ENCODE results near the gene LAMC3. TPM values are rescaled to one million over a fixed set of nuclear protein-coding genes. Genes with fewer than 3 reads are reported as not detected.
"Not testable (repeated sequence)": the region's sequence is repeated elsewhere in the genome, so short reads cannot be mapped to it uniquely, and the experiment has no call there.

The LAMC3 gene
- total and polyA plus RNA-seq, 7 experiments from 2014 or later = 0.07 to 9.2 (median 3.5) TPM

GRCh38 chr9:131031642-131032005 lies 22.6 kb downstream of the LAMC3 start:
- DNase-seq (no peak), ATAC-seq (no peak)
- H3K4me1 Mint-ChIP-seq = peaks cover 0 to 1% (median 0%) of the 10 kb centered on the region in 7 donors
- no peak overlapping the region for H3K4me3 ChIP-seq (ENCODE audit: low read length)
- intact Hi-C loops (cut with micrococcal nuclease) = no loop called here
- H3K27me3 ChIP-seq (ENCODE audit: control insufficient read depth in 2 of 2, insufficient read depth in 2 of 2, low read length in 2 of 2) = no peaks in the 10 kb centered on the region
- H3K27me3 Mint-ChIP-seq = peaks cover 0 to 5% (median 4%) of the 10 kb centered on the region in 5 donors
- POLR2A ChIA-PET = no interaction called here
- no peak overlapping the region for H3K27ac Mint-ChIP-seq
- no peak overlapping the region for H3K27ac ChIP-seq (ENCODE audit: low read depth, low read length)
- no peaks in the 10 kb centered on the region for H3K36me3 Mint-ChIP-seq
- no peaks in the 10 kb centered on the region for H3K9me3 Mint-ChIP-seq
- no peaks in the 10 kb centered on the region for H3K4me1 ChIP-seq (ENCODE audit: control insufficient read depth in 2 of 2, insufficient read depth in 2 of 2, low read length in 2 of 2)
- H3K4me3 Mint-ChIP-seq = no peak overlapping the region
- CTCF ChIA-PET = no interaction called here
- H3K9me3 ChIP-seq (ENCODE audit: control insufficient read depth in 2 of 3, low read length in 3 of 3) = no peaks in the 10 kb centered on the region
- H3K36me3 ChIP-seq (ENCODE audit: control insufficient read depth in 2 of 3, insufficient read depth in 3 of 3, low read length in 3 of 3) = no peaks in the 10 kb centered on the region

GRCh38 chr9:131032384-131032783 lies 23.4 kb downstream of the LAMC3 start:
- Mint-ChIP-seq H3K36me3 (no peaks in the 10 kb centered on the region), H3K27me3 (peaks cover 0 to 6% (median 5%) of the 10 kb centered on the region in 5 donors), H3K4me3 (no peak overlapping the region), H3K4me1 (peaks cover 0 to 1% (median 0%) of the 10 kb centered on the region in 7 donors), H3K27ac (peak overlapping the region in 1 of 9 donors; percentile 53), H3K9me3 (no peaks in the 10 kb centered on the region)
- Histone ChIP-seq H3K4me3 (ENCODE audit: low read length) (no peak overlapping the region), H3K9me3 (ENCODE audit: control insufficient read depth in 2 of 3, low read length in 3 of 3) (no peaks in the 10 kb centered on the region), H3K36me3 (ENCODE audit: control insufficient read depth in 2 of 3, insufficient read depth in 3 of 3, low read length in 3 of 3) (no peaks in the 10 kb centered on the region), H3K4me1 (ENCODE audit: control insufficient read depth in 2 of 2, insufficient read depth in 2 of 2, low read length in 2 of 2) (no peaks in the 10 kb centered on the region), H3K27ac (ENCODE audit: low read depth, low read length) (no peak overlapping the region), H3K27me3 (ENCODE audit: control insufficient read depth in 2 of 2, insufficient read depth in 2 of 2, low read length in 2 of 2) (no peaks in the 10 kb centered on the region)
- intact Hi-C loops (cut with micrococcal nuclease) = no loop called here
- ATAC-seq (no peak), DNase-seq (no peak)
- POLR2A ChIA-PET = no interaction called here
- CTCF ChIA-PET = no interaction called here

- DNase-seq (no peak), ATAC-seq (no peak)
- intact Hi-C loops (cut with micrococcal nuclease) = no loop called here
- ChIA-PET CTCF (no interaction called here), POLR2A (no interaction called here)
- Histone ChIP-seq H3K4me1 (ENCODE audit: control insufficient read depth in 2 of 2, insufficient read depth in 2 of 2, low read length in 2 of 2) (no peaks in the 10 kb centered on the region), H3K4me3 (ENCODE audit: low read length) (no peak overlapping the region), H3K9me3 (ENCODE audit: control insufficient read depth in 2 of 3, low read length in 3 of 3) (no peaks in the 10 kb centered on the region), H3K36me3 (ENCODE audit: control insufficient read depth in 2 of 3, insufficient read depth in 3 of 3, low read length in 3 of 3) (no peaks in the 10 kb centered on the region), H3K27me3 (ENCODE audit: control insufficient read depth in 2 of 2, insufficient read depth in 2 of 2, low read length in 2 of 2) (no peaks in the 10 kb centered on the region), H3K27ac (ENCODE audit: low read depth, low read length) (no peak overlapping the region)
- Mint-ChIP-seq H3K4me1 (peaks cover 0 to 1% (median 0%) of the 10 kb centered on the region in 7 donors), H3K27me3 (peaks cover 0 to 7% (median 5%) of the 10 kb centered on the region in 5 donors), H3K27ac (no peak overlapping the region), H3K9me3 (no peaks in the 10 kb centered on the region), H3K4me3 (no peak overlapping the region), H3K36me3 (no peaks in the 10 kb centered on the region)
Observed at GRCh38 chr9:131033269-131034224, 24.6 kb downstream of the LAMC3 start.

- intact Hi-C loops (cut with micrococcal nuclease) = no loop called here
- Histone ChIP-seq H3K27ac (ENCODE audit: low read depth, low read length) (no peak overlapping the region), H3K9me3 (ENCODE audit: control insufficient read depth in 2 of 3, low read length in 3 of 3) (no peaks in the 10 kb centered on the region), H3K27me3 (ENCODE audit: control insufficient read depth in 2 of 2, insufficient read depth in 2 of 2, low read length in 2 of 2) (no peaks in the 10 kb centered on the region), H3K4me1 (ENCODE audit: control insufficient read depth in 2 of 2, insufficient read depth in 2 of 2, low read length in 2 of 2) (no peaks in the 10 kb centered on the region), H3K4me3 (ENCODE audit: low read length) (no peak overlapping the region), H3K36me3 (ENCODE audit: control insufficient read depth in 2 of 3, insufficient read depth in 3 of 3, low read length in 3 of 3) (no peaks in the 10 kb centered on the region)
- H3K4me1 Mint-ChIP-seq = peaks cover 0 to 1% (median 0%) of the 10 kb centered on the region in 7 donors
- no peak overlapping the region for H3K27ac Mint-ChIP-seq
- ATAC-seq (no peak), DNase-seq (no peak)
- ChIA-PET POLR2A (no interaction called here), CTCF (interaction anchor here (1.5 kb wide), 1 partner anchor 12 kb away, joined by 4 read pairs; no protein-coding TSS in a partner anchor)
- no peak overlapping the region for H3K4me3 Mint-ChIP-seq
- H3K27me3 Mint-ChIP-seq = peaks cover 0 to 9% (median 5%) of the 10 kb centered on the region in 5 donors
- no peaks in the 10 kb centered on the region for H3K36me3 Mint-ChIP-seq
- no peaks in the 10 kb centered on the region for H3K9me3 Mint-ChIP-seq
Observed at GRCh38 chr9:131034268-131034667, 25.3 kb downstream of the LAMC3 start.

- intact Hi-C loops (cut with micrococcal nuclease); POLR2A ChIA-PET; H3K27ac ChIP-seq (ENCODE audit: low read depth, low read length); H3K4me3 ChIP-seq (ENCODE audit: low read length); H3K9me3 ChIP-seq (ENCODE audit: control insufficient read depth in 2 of 3, low read length in 3 of 3); DNase-seq; H3K4me3 Mint-ChIP-seq; H3K27me3 ChIP-seq (ENCODE audit: control insufficient read depth in 2 of 2, insufficient read depth in 2 of 2, low read length in 2 of 2); H3K27ac Mint-ChIP-seq; H3K4me1 Mint-ChIP-seq; ATAC-seq; H3K4me1 ChIP-seq (ENCODE audit: control insufficient read depth in 2 of 2, insufficient read depth in 2 of 2, low read length in 2 of 2); H3K36me3 Mint-ChIP-seq; H3K9me3 Mint-ChIP-seq; H3K36me3 ChIP-seq (ENCODE audit: control insufficient read depth in 2 of 3, insufficient read depth in 3 of 3, low read length in 3 of 3): not testable (repeated sequence)
- peaks cover 0 to 11% (median 5%) of the 10 kb centered on the region in 5 donors for H3K27me3 Mint-ChIP-seq
- CTCF ChIA-PET = interaction anchor here (1.5 kb wide), 1 partner anchor 12 kb away, joined by 4 read pairs; no protein-coding TSS in a partner anchor
Observed at GRCh38 chr9:131034749-131035148, 25.8 kb downstream of the LAMC3 start.

- no peak overlapping the region for H3K4me3 Mint-ChIP-seq
- H3K9me3 Mint-ChIP-seq = no peaks in the 10 kb centered on the region
- POLR2A ChIA-PET = no interaction called here
- Histone ChIP-seq H3K4me1 (ENCODE audit: control insufficient read depth in 2 of 2, insufficient read depth in 2 of 2, low read length in 2 of 2) (no peaks in the 10 kb centered on the region), H3K9me3 (ENCODE audit: control insufficient read depth in 2 of 3, low read length in 3 of 3) (no peaks in the 10 kb centered on the region), H3K4me3 (ENCODE audit: low read length) (no peak overlapping the region), H3K27ac (ENCODE audit: low read depth, low read length) (no peak overlapping the region), H3K27me3 (ENCODE audit: control insufficient read depth in 2 of 2, insufficient read depth in 2 of 2, low read length in 2 of 2) (no peaks in the 10 kb centered on the region), H3K36me3 (ENCODE audit: control insufficient read depth in 2 of 3, insufficient read depth in 3 of 3, low read length in 3 of 3) (no peaks in the 10 kb centered on the region)
- no peak overlapping the region for H3K27ac Mint-ChIP-seq
- DNase-seq (no peak), ATAC-seq (no peak)
- intact Hi-C loops (cut with micrococcal nuclease) = no loop called here
- CTCF ChIA-PET = interaction anchor here (1.5 kb wide), 1 partner anchor 11 kb away, joined by 4 read pairs; no protein-coding TSS in a partner anchor
- H3K27me3 Mint-ChIP-seq = peaks cover 0 to 11% (median 5%) of the 10 kb centered on the region in 5 donors
- H3K36me3 Mint-ChIP-seq = no peaks in the 10 kb centered on the region
- H3K4me1 Mint-ChIP-seq = peaks cover 0 to 1% (median 0%) of the 10 kb centered on the region in 7 donors
Observed at GRCh38 chr9:131035548-131035947, 26.6 kb downstream of the LAMC3 start.

GRCh38 chr9:131036071-131036470 lies 27.1 kb downstream of the LAMC3 start:
- Mint-ChIP-seq H3K36me3 (no peaks in the 10 kb centered on the region), H3K4me3 (no peak overlapping the region), H3K27me3 (peaks cover 0 to 11% (median 5%) of the 10 kb centered on the region in 5 donors), H3K9me3 (peaks cover 0 to 1% (median 0%) of the 10 kb centered on the region in 11 donors), H3K4me1 (peaks cover 0 to 1% (median 0%) of the 10 kb centered on the region in 7 donors), H3K27ac (no peak overlapping the region)
- intact Hi-C loops (cut with micrococcal nuclease) = no loop called here
- POLR2A ChIA-PET = no interaction called here
- Histone ChIP-seq H3K4me3 (ENCODE audit: low read length) (no peak overlapping the region), H3K36me3 (ENCODE audit: control insufficient read depth in 2 of 3, insufficient read depth in 3 of 3, low read length in 3 of 3) (no peaks in the 10 kb centered on the region), H3K9me3 (ENCODE audit: control insufficient read depth in 2 of 3, low read length in 3 of 3) (no peaks in the 10 kb centered on the region), H3K27me3 (ENCODE audit: control insufficient read depth in 2 of 2, insufficient read depth in 2 of 2, low read length in 2 of 2) (no peaks in the 10 kb centered on the region), H3K27ac (ENCODE audit: low read depth, low read length) (no peak overlapping the region), H3K4me1 (ENCODE audit: control insufficient read depth in 2 of 2, insufficient read depth in 2 of 2, low read length in 2 of 2) (no peaks in the 10 kb centered on the region)
- ATAC-seq (no peak), DNase-seq (no peak)
- CTCF ChIA-PET = no interaction called here
